ENCODE measurements around the gene MEAK7.

MEAK7 gene

GRCh38 chr16:84547546-84548061, 43.1 kb upstream of the MEAK7 start (continued):
- TF ChIP-seq, protein P1, sequence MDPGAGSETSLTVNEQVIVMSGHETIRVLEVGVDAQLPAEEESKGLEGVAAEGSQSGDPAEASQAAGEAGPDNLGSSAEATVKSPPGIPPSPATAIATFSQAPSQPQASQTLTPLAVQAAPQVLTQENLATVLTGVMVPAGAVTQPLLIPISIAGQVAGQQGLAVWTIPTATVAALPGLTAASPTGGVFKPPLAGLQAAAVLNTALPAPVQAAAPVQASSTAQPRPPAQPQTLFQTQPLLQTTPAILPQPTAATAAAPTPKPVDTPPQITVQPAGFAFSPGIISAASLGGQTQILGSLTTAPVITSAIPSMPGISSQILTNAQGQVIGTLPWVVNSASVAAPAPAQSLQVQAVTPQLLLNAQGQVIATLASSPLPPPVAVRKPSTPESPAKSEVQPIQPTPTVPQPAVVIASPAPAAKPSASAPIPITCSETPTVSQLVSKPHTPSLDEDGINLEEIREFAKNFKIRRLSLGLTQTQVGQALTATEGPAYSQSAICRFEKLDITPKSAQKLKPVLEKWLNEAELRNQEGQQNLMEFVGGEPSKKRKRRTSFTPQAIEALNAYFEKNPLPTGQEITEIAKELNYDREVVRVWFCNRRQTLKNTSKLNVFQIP (CRISPR knock-in tag; IDR thresholded peaks at IDR 0.05; ENCODE audit: borderline replicate concordance, low read depth): no peak
- no peak for TF ChIP-seq ZNF70 (CRISPR knock-in tag; IDR thresholded peaks at IDR 0.05)

DNA sequence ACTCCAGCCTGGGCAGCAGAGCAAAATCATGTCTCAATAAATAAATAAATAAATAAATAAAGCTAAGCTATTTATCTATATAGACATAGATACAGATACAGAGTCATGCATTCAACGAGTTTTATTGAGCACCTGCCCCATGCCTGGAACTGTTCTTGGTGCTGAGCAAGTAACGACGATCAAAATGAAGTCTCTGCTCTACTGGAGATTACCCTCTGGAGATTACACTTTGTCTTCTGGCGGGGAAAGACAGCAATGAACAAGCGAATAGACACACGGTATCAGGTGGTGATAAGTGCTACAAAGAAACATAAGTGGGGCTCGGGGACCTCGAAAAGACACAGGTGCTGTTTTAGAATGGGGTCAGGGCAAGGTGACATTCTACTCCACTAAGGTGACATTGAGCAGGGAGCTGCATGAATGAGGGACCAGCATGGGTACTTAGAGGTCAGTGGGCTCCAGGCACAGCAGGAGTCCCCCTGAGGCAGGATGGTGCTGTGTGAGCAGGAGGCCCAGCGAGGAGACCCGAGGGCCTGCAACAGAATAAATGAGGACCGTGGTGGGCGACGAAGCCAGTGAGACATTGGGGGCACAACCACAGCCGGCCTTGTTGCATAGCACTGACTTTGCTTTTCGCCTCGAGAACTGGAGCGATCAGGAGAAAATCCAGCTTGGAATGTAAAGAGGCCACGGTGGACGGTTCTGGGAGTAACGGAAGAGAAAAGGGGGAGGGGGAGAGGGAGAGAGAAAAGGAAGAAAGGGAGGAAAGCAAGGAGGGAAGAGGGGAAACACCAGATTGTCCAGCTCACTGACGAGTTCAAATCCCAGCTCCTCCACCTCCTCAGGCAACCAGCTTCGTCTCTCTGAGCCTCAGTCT, 42.4 kb upstream of the MEAK7 start:
- TF ChIP-seq TCF4 (CRISPR knock-in tag; IDR thresholded peaks at IDR 0.05; ENCODE audit: borderline replicate concordance) (no peak), PPARA (CRISPR knock-in tag; IDR thresholded peaks at IDR 0.05; ENCODE audit: borderline replicate concordance) (no peak)
- TF ChIP-seq, protein P2, sequence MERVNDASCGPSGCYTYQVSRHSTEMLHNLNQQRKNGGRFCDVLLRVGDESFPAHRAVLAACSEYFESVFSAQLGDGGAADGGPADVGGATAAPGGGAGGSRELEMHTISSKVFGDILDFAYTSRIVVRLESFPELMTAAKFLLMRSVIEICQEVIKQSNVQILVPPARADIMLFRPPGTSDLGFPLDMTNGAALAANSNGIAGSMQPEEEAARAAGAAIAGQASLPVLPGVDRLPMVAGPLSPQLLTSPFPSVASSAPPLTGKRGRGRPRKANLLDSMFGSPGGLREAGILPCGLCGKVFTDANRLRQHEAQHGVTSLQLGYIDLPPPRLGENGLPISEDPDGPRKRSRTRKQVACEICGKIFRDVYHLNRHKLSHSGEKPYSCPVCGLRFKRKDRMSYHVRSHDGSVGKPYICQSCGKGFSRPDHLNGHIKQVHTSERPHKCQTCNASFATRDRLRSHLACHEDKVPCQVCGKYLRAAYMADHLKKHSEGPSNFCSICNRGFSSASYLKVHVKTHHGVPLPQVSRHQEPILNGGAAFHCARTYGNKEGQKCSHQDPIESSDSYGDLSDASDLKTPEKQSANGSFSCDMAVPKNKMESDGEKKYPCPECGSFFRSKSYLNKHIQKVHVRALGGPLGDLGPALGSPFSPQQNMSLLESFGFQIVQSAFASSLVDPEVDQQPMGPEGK (CRISPR knock-in tag; IDR thresholded peaks at IDR 0.05; ENCODE audit: borderline replicate concordance): no peak
- no peak for ATAC-seq

DNA sequence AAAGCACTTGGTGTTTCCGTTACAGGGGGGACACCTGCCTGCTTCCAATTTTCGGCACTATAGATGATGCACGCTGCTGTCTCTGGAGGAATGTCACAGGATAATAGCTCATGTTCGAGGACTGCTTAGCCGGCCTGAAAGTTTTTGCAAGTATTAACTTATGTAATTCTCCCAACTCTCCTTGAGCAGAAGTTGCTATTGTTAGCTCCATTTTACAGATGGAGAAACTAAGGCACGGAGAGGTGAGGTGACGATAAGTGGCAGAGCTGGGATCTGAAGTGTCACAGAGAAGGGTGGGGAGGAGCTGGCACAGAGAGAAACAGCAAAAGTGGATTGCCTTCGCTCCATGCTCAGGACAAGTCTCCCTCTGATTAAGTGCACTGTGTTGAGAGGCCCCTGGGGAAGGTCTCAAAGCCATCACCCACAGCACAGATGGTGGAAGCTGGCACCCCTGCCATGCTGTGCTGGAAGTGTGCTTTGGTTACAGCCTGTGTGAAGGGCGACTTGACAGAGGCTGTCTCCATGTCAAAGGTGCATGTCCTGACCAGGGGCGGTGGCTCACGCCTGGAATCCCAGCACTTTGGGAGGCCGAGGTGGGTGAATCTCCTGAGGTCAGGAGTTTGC, 40.8 kb upstream of the MEAK7 start:
- TF ChIP-seq ZFP30 (CRISPR knock-in tag; IDR thresholded peaks at IDR 0.05): no peak
- TF ChIP-seq BACH2 (CRISPR knock-in tag; IDR thresholded peaks at IDR 0.05; ENCODE audit: borderline replicate concordance): no peak
- TF ChIP-seq, protein P3, sequence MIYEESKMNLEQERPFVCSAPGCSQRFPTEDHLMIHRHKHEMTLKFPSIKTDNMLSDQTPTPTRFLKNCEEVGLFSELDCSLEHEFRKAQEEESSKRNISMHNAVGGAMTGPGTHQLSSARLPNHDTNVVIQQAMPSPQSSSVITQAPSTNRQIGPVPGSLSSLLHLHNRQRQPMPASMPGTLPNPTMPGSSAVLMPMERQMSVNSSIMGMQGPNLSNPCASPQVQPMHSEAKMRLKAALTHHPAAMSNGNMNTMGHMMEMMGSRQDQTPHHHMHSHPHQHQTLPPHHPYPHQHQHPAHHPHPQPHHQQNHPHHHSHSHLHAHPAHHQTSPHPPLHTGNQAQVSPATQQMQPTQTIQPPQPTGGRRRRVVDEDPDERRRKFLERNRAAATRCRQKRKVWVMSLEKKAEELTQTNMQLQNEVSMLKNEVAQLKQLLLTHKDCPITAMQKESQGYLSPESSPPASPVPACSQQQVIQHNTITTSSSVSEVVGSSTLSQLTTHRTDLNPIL (CRISPR knock-in tag; IDR thresholded peaks at IDR 0.05; ENCODE audit: low read depth): no peak
- TF ChIP-seq ZC3H10 (CRISPR knock-in tag; IDR thresholded peaks at IDR 0.05): no peak
- TF ChIP-seq, protein P4, sequence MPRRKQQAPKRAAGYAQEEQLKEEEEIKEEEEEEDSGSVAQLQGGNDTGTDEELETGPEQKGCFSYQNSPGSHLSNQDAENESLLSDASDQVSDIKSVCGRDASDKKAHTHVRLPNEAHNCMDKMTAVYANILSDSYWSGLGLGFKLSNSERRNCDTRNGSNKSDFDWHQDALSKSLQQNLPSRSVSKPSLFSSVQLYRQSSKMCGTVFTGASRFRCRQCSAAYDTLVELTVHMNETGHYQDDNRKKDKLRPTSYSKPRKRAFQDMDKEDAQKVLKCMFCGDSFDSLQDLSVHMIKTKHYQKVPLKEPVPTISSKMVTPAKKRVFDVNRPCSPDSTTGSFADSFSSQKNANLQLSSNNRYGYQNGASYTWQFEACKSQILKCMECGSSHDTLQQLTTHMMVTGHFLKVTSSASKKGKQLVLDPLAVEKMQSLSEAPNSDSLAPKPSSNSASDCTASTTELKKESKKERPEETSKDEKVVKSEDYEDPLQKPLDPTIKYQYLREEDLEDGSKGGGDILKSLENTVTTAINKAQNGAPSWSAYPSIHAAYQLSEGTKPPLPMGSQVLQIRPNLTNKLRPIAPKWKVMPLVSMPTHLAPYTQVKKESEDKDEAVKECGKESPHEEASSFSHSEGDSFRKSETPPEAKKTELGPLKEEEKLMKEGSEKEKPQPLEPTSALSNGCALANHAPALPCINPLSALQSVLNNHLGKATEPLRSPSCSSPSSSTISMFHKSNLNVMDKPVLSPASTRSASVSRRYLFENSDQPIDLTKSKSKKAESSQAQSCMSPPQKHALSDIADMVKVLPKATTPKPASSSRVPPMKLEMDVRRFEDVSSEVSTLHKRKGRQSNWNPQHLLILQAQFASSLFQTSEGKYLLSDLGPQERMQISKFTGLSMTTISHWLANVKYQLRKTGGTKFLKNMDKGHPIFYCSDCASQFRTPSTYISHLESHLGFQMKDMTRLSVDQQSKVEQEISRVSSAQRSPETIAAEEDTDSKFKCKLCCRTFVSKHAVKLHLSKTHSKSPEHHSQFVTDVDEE (CRISPR knock-in tag; IDR thresholded peaks at IDR 0.05): no peak
- no peak for TF ChIP-seq OSR1 (CRISPR knock-in tag; IDR thresholded peaks at IDR 0.05)
- no peak for TF ChIP-seq SNAI2 (CRISPR knock-in tag; IDR thresholded peaks at IDR 0.05)
- no peak for TF ChIP-seq TOX (CRISPR knock-in tag; IDR thresholded peaks at IDR 0.05; ENCODE audit: borderline replicate concordance)
- TF ChIP-seq, protein P1 (CRISPR knock-in tag; IDR thresholded peaks at IDR 0.05; ENCODE audit: borderline replicate concordance, low read depth): no peak
- TF ChIP-seq ZNF70 (CRISPR knock-in tag; IDR thresholded peaks at IDR 0.05): no peak
- no peak for TF ChIP-seq ZFP3 (CRISPR knock-in tag; IDR thresholded peaks at IDR 0.05)
- TF ChIP-seq ZNF8 (CRISPR knock-in tag; IDR thresholded peaks at IDR 0.05): no peak
- TF ChIP-seq TCF4 (CRISPR knock-in tag; IDR thresholded peaks at IDR 0.05; ENCODE audit: borderline replicate concordance): no peak
- TF ChIP-seq, protein P2 (CRISPR knock-in tag; IDR thresholded peaks at IDR 0.05; ENCODE audit: borderline replicate concordance): no peak
- TF ChIP-seq ESRRG (CRISPR knock-in tag; IDR thresholded peaks at IDR 0.05): no peak
- no peak for TF ChIP-seq ZNF565 (CRISPR knock-in tag; conservative IDR thresholded peaks at IDR 0.05; ENCODE audit: low read depth)
- no peak for TF ChIP-seq ARNTL (CRISPR knock-in tag; IDR thresholded peaks at IDR 0.05; ENCODE audit: borderline replicate concordance, low read depth)
- ATAC-seq: no peak

Measured in SK-N-SH treated with all-trans-retinoic acid at 6 μM for 48 hours (cell line).